ENCODE data around the gene ZNF687. TPM values are rescaled to one million over a fixed set of nuclear protein-coding genes. Genes with fewer than 3 reads are reported as not detected.

Gene ZNF687
- total RNA-seq, 1 experiment from 2014 or later: 26.4 TPM

- Histone ChIP-seq H3K27me3 (replicated peaks; ENCODE audit: insufficient read depth, low read depth, low read length, poor library complexity) (no peaks in the 10 kb centered on the region), H3K36me3 (ENCODE audit: insufficient read depth, low read length, poor library complexity, severe bottlenecking) (peaks cover 5% of the 10 kb centered on the region), H3K4me3 (ENCODE audit: low read depth, low read length, poor library complexity, severe bottlenecking) (peak within 1 kb of the TSS; percentile 79), H3K9me3 (ENCODE audit: low read depth, low read length, poor library complexity, severe bottlenecking) (no peaks in the 10 kb centered on the region), H3K27ac (ENCODE audit: low read depth, low read length, poor library complexity, severe bottlenecking) (peak within 1 kb of the TSS; percentile 75), H3K4me1 (ENCODE audit: insufficient read depth, low read length, poor library complexity, severe bottlenecking) (peaks cover 5% of the 10 kb centered on the region)
- POLR2A ChIA-PET (ENCODE audit: low non-redundant PET): interaction anchor here (1.2 kb wide), 1 partner anchor 27 kb away, joined by 7 read pairs; the partner anchor contains the start of gene ZNF687
- TF ChIP-seq CTCF (conservative IDR thresholded peaks at IDR 0.05; ENCODE audit: low read depth, low read length): no peak
- CTCF ChIA-PET: no interaction called here
- DNase-seq (ENCODE audit: low spot score): peak; percentile 99
- no TSS peak for BruUV-seq (replicated peaks)
- intact Hi-C loops (cut with micrococcal nuclease; ENCODE audit: unreplicated experiment): loop anchor here (10.0 kb wide), 1 partner anchor 160 kb away; no protein-coding TSS in a partner anchor
Measured at GRCh38 chr1:151254217-151255213, 27.6 kb upstream of the ZNF687 start, which contains the start of gene PSMD4. TSS of gene PSMD4 (plus strand) at chr1:151254734. CDS start at chr1:151254783, 49 bp downstream.

DNA sequence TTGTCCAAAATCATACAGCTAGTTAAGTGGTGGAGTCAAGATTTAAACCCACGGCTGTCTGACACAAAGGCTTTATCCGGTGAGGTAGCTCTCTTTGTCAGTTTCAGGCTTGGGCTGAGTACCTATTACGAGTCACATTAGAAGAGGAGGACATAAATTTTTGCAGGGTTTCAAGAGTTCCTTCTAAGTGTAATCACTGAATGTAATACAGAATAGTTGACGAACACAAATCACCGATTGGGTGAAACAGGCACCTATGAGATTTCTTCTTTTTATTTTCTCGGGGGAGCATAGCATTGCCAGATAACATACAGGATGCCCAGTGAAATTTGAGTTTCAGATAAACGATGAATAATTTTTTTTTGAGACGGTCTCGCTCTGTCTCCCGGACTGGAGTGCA lies 26.7 kb upstream of the ZNF687 start:
- Histone ChIP-seq H3K9me3 (ENCODE audit: low read depth, low read length, poor library complexity, severe bottlenecking) (no peaks in the 10 kb centered on the region), H3K4me3 (ENCODE audit: low read depth, low read length, poor library complexity, severe bottlenecking) (peak overlapping the region; percentile 79), H3K27ac (ENCODE audit: low read depth, low read length, poor library complexity, severe bottlenecking) (peak overlapping the region; percentile 75), H3K27me3 (replicated peaks; ENCODE audit: insufficient read depth, low read depth, low read length, poor library complexity) (no peaks in the 10 kb centered on the region), H3K36me3 (ENCODE audit: insufficient read depth, low read length, poor library complexity, severe bottlenecking) (peaks cover 4% of the 10 kb centered on the region), H3K4me1 (ENCODE audit: insufficient read depth, low read length, poor library complexity, severe bottlenecking) (peaks cover 5% of the 10 kb centered on the region)
- no peak for DNase-seq (ENCODE audit: low spot score)
- CTCF ChIA-PET: no interaction called here
- TF ChIP-seq EZH2 (IDR thresholded peaks at IDR 0.05; ENCODE audit: borderline replicate concordance, low read depth, low read length, poor library complexity, severe bottlenecking): no peak
- TF ChIP-seq CTCF (conservative IDR thresholded peaks at IDR 0.05; ENCODE audit: low read depth, low read length): no peak
- intact Hi-C loops (cut with micrococcal nuclease; ENCODE audit: unreplicated experiment): loop anchor here (10.0 kb wide), 1 partner anchor 161 kb away; no protein-coding TSS in a partner anchor
- TSS peak; percentile 76 for BruUV-seq (replicated peaks)
- POLR2A ChIA-PET (ENCODE audit: low non-redundant PET): no interaction called here

GRCh38 chr1:151259351-151259750 lies 22.7 kb upstream of the ZNF687 start:
- TF ChIP-seq CTCF (conservative IDR thresholded peaks at IDR 0.05; ENCODE audit: low read depth, low read length) (no peak), EZH2 (IDR thresholded peaks at IDR 0.05; ENCODE audit: borderline replicate concordance, low read depth, low read length, poor library complexity, severe bottlenecking) (no peak)
- Histone ChIP-seq H3K4me1 (ENCODE audit: insufficient read depth, low read length, poor library complexity, severe bottlenecking) (peaks cover 5% of the 10 kb centered on the region), H3K27ac (ENCODE audit: low read depth, low read length, poor library complexity, severe bottlenecking) (no peak overlapping the region), H3K9me3 (ENCODE audit: low read depth, low read length, poor library complexity, severe bottlenecking) (no peaks in the 10 kb centered on the region), H3K4me3 (ENCODE audit: low read depth, low read length, poor library complexity, severe bottlenecking) (no peak overlapping the region), H3K27me3 (replicated peaks; ENCODE audit: insufficient read depth, low read depth, low read length, poor library complexity) (no peaks in the 10 kb centered on the region), H3K36me3 (ENCODE audit: insufficient read depth, low read length, poor library complexity, severe bottlenecking) (peaks cover 25% of the 10 kb centered on the region)
- no TSS peak for BruUV-seq (replicated peaks)
- ChIA-PET POLR2A (ENCODE audit: low non-redundant PET) (no interaction called here), CTCF (no interaction called here)
- intact Hi-C loops (cut with micrococcal nuclease; ENCODE audit: unreplicated experiment): loop anchor here (10.0 kb wide), 1 partner anchor 165 kb away; no protein-coding TSS in a partner anchor
- DNase-seq (ENCODE audit: low spot score): no peak

Measured in A673 (cell line).